NCI-H82 (cell line): Measurements from ENCODE around the gene PGC.

Experiments
- DNase-seq: peaks from one replicate; lab custom pipeline; 2025; lab: John Stamatoyannopoulos, UW

The PGC gene

GRCh38 chr6:41714556-41715273 is 32.5 kb downstream of the PGC start:
- no peak for DNase-seq

- no peak for DNase-seq
Observed at GRCh38 chr6:41713650-41714291, 33.4 kb downstream of the PGC start.

GRCh38 chr6:41713159-41713649 is 34.0 kb downstream of the PGC start:
- no peak for DNase-seq

GRCh38 chr6:41712651-41713103 is 34.5 kb downstream of the PGC start:
- no peak for DNase-seq

GRCh38 chr6:41711323-41712038 is 35.7 kb downstream of the PGC start:
- no peak for DNase-seq

GRCh38 chr6:41709375-41709774 is 37.8 kb downstream of the PGC start:
- no peak for DNase-seq

GRCh38 chr6:41708856-41709255 is 38.3 kb downstream of the PGC start:
- DNase-seq = no peak

- no peak for DNase-seq
Observed at GRCh38 chr6:41707565-41708200, 39.5 kb downstream of the PGC start.

- DNase-seq = no peak
Observed at GRCh38 chr6:41706876-41707564, 40.2 kb downstream of the PGC start.

- peak; percentile 62 for DNase-seq
Observed at GRCh38 chr6:41705996-41706835, 41.0 kb downstream of the PGC start.

- no peak for DNase-seq
Observed at GRCh38 chr6:41705311-41705995, 41.7 kb downstream of the PGC start.

- no peak for DNase-seq
Observed at GRCh38 chr6:41704656-41705310, 42.4 kb downstream of the PGC start.

- peak; percentile 24 for DNase-seq
Observed at GRCh38 chr6:41704028-41704427, 43.2 kb downstream of the PGC start.

GRCh38 chr6:41702771-41703494 is 44.3 kb downstream of the PGC start:
- DNase-seq = no peak

GRCh38 chr6:41702089-41702745 is 45.0 kb downstream of the PGC start:
- no peak for DNase-seq

GRCh38 chr6:41700463-41701347 is 46.5 kb downstream of the PGC start:
- no peak for DNase-seq

GRCh38 chr6:41699063-41699462 is 48.1 kb downstream of the PGC start:
- DNase-seq = no peak
